Kidney tubule cell (primary cell): ENCODE results near the gene IGSF8.
A peak's percentile ranks its signal among the peaks of the same experiment; 100 is the strongest.

Experiments used
- DNase-seq: peaks from one replicate; pipeline ENCODE4 v3.0.0-alpha.2; 2018; ENCODE audit warnings: low spot score

The IGSF8 gene

GRCh38 chr1:160103658-160104408 lies 5.4 kb upstream of the IGSF8 start:
- DNase-seq: no peak

DNA sequence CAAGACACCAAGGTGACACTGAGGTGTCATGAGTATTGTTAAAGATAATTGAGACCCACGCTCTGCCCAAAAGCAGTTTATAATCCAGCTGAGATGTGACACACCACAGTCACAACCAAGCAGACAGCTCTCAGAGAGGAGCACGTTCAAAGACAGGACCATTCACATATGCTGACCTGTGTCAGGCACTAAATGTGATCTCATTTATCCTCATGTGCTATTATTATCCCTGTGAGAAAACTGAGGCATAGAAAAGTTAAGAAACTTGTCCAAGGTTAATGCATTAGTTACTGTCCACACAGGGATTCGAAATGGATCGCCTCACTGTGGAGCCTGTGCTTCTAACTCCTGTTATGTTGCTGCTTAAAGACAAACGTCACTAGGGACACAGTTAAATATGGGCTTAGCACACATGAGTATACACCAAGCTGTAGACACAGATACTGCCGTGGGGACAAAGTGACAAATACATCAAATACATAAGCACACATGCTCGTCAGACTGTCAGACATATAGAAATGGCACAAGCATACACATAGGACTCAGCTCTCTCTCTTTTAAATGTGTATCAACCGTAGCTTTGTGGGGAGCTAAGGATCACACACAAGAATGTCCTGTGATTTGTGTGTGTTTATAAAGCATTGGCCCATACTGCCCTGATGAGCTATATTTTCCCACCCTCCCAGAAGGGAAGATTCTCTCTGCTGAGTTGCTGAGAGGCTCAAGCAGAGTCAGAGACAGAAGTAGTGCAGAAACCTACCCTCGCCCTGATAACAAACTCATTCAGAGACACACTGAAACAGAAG lies 3.5 kb upstream of the IGSF8 start:
- DNase-seq: no peak

DNA sequence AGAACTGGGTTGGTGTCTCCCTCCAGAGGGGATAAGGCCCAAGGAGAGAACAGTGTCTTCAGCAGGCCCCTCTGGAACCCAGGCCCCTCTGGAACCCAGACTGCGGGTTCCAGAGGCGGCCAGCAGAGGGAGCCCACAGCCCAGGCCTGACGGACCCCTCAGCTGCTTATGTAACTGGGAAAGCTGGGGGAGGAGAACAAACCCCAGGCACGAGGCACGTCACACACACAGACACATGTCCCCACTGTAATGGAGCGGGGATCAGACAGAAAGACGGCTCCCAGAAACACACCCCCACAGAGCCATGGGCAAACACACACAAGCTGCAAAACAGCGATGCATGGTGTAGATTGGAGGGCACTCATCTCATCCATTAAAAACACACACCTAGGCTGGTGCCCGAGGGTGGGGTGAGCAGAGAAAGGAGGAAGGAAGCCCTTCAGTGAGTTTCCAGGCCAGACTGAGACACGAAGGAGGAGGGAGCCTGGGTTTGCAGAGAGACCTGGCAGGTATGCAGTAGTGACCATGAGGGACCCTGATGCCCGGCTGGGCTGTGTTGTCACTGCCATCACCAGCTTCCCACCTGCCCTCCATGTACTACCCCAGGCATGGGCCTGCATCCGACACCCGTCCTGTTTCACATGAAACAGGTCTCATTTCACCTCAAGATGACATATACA lies 2.8 kb upstream of the IGSF8 start:
- peak; percentile 78 for DNase-seq

GRCh38 chr1:160099716-160100375 lies 1.4 kb upstream of the IGSF8 start:
- no peak for DNase-seq

DNA sequence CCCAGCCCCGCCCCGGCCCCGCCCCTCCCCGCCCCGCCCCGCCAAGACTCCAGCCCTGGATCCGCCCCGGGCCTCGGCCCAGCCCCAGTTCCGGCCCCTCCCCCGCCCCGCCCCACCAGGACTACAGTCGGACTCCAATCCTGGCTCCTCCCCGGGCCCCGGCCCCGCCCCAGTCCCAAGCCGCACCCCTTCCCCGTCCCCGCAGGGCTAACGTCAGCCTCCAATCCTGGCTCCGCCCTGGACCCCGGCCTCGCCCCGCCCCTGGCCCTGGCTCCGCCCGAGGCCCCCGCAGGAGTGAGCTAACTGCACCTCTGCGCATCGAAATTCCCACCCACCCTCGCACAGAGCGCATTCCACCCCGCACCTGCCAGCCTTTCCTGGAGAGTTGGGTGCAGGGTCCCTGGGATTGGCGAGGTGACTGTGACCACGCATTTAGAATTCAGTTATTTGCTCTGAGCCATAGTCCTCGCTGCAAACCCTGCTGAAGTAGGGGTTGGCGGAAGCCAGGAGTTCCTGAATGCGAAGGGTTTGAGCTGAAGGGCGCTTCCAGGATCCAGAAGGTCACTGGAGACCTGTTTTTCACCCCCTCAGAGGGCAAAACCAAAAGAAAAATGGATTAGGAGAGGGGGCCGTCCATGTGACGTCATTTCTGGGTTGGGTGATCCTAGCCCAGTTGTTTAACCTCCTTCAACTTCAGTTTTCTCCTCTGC lies 588 bp upstream of the IGSF8 start:
- peak; percentile 92 for DNase-seq

- DNase-seq: peak; percentile 8
These were observed 1.1 kb downstream of the IGSF8 start for GRCh38 chr1:160097151-160097910.

DNA sequence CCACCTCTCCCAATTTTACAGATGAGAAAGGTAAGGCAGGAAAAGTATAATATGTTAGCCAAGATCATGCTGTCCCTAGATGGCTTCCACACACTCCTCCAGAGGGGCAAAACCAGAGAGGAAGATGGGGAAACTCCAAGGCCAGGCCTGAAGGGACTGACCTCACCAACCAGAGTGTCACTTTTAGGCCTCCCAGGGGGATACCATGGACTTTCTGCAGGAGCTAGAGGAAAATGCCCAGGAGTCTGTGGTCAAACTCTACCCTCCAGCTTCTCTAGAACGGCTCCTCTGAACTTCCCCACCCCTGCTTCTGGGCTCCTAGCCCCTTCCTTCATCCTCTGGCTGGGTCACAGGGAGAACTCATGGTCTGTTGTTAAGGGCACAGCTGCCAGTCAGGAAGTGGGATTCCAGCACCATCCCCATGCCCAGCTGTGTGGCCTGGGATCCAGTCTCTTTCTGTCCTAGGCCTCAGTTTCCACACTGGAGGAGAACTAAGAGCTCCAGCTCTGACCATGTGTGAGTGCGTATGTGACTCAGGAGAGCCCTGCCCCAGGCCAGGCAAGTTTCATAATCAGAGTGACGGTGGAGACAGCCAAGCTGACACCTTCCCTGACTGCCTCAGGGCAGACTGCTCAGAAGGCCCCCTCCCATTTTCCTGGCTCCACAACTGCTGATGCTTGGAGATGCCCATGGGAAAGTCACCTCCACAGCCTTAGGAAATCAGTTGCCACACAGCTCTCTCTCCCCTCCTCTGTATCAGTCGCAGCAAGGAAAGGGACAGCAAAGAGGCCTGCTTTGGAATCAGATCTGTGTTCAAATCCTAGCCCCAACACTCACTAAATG lies 1.9 kb downstream of the IGSF8 start:
- DNase-seq: peak; percentile 49

DNA sequence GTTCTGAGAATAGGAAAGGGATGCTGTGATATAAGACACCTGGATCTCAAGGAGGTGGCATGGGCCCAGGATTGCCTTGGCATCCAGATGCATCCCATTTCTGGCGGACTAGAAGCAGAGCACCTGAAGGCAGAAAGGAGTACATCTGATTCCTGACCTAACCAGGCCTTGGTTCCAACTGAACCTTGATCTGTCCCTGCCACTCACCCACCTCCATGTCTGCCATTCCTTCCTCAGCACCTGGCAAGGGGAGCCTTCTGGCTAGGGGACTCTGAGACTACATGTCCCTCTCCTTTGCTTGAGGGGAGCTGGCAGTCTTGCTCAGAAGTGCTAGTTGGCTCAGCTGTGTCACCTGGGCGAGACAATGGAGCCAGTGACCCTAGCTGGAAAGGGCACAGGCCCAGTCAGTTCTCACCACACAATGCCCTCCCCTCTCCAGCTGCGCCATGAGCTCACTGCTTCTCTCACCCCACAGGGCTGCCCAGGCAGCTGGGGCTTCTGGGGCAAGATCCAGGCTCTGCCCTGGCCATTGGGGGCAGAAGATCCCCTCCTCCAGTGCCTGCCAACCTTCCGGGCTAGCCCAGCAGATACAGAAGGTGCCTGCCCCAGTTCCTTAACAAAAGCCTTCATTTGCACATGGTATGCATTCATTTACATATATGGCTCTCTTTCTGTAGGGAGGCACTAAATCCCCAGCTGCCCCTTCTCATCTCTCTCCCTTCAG lies 2.9 kb downstream of the IGSF8 start:
- DNase-seq: no peak

DNA sequence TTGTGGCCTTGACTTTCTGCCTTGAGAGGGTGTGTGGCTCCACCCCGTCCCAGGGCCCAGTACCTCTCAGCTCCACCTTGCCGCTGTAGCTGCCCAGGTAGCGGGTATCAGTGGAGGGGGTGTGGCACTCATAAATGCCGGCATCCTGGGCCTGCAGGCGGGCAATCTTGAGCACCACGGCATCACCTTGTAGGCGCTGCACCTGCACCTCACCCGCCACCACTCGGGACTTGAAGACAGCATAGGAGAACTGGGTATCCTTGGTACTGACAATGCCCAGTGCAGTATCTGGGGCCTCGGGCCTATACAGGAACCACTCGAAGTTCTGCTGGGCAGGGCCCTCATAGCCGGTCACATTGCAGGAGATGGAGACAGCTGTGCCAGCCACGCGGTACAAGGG lies 3.6 kb downstream of the IGSF8 start:
- no peak for DNase-seq

DNA sequence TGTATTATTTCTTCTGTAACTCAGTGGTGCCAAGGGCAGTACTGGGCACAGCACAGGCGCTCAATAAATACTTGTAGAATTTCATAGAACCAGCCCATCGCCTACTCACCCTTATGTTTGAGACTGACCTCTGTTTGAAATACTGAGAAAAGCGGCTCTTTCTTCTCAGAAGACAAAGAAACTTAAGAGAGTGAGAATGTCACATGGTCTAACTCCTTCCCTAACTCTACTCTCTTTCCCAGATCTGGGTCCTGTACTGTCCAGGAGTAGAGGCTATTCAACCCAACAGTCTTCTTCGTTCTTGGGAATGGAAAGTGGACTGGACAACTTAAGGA lies 4.2 kb downstream of the IGSF8 start:
- no peak for DNase-seq

DNA sequence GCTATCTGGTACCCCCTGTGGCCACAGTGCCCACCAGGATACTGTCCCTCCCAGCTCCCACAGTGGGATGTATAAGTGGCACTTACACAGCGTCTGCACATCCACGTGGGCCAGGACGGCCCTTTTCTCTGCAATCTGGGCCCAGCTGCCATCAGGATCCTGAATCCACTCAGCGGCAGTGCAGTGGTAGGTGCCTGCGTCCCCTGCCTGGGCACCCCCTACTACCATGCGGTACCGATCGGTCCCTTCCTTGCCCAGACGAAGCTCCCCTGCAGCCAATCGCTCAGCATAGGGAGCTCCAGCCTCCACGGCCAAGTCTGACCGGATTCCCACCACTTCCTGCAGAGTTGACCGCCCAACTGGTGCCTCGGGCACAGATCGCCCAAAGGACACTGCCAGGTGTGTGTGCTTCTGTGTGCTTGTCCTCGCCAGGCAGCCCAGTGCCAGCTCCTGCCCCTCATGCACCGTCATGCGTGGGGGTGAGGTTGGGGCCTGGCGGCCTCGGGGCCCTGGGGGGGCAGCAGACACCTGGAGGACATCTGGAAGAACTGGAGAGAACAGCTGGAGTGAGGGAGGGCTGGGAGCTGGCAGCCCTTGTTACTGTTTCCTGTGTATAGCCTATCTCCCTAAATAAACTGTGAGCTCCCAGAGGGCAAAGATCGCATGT lies 4.7 kb downstream of the IGSF8 start:
- no peak for DNase-seq

GRCh38 chr1:160093069-160093395 lies 5.4 kb downstream of the IGSF8 start:
- DNase-seq: no peak

GRCh38 chr1:160092366-160093068 lies 5.9 kb downstream of the IGSF8 start:
- DNase-seq: no peak

- DNase-seq: no peak
These were observed 6.7 kb downstream of the IGSF8 start for GRCh38 chr1:160091666-160092223.

- DNase-seq: no peak
These were observed 7.7 kb downstream of the IGSF8 start for GRCh38 chr1:160090760-160091159.

DNA sequence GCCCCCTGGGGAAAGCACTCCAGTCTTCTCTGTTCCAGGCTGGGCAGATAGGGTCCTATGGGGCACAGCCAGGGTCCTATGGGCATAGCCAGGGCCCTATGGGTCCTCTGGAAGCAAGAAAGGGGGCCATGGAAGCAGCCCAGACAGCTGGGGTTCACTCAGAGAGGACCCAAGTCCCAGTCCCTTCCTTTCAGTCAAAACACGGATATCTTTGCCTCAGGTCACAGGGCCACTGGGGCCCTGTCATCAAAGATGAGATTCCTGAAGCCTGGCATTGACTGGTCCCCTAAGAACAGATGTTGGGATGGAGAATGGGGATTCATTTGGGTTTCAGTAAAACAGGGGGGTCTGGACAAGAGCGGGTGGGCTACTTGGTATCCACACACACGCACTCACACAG lies 8.5 kb downstream of the IGSF8 start:
- no peak for DNase-seq

DNA sequence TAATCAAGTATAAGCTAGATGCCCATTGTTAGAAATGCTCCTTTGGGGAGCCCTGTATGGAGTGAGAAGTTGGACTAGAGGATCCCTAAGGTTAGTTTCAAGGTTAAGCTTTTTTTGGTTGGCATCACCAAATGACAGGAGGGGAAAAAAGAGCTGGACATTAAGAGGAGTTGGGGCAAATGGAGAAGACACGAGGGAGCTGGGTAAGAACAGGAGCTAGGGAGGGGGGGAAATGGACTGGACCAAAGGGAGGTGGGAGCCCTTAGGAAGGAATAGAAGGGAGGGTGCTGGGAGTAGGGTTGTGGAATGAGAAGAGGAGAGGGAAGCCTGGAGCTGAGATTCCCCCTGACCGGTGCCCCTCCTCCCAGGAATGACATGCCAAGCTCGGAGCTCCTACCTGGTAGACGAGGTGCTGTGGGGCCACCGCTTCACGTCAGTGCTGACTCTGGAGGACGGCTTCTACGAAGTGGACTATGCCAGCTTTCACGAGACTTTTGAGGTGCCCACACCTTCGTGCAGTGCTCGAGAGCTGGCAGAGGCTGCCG lies 11.2 kb downstream of the IGSF8 start:
- DNase-seq: no peak

- DNase-seq: no peak
These were observed 11.9 kb downstream of the IGSF8 start for GRCh38 chr1:160086456-160086892.
